MG63 (cell line): ENCODE results near the gene HSD17B14. TPM values are rescaled to one million over a fixed set of nuclear protein-coding genes. Genes with fewer than 3 reads are reported as not detected.
"Not testable (repeated sequence)": the region's sequence is repeated elsewhere in the genome, so short reads cannot be mapped to it uniquely, and the experiment has no call there.

Source experiments
- DNase-seq: peaks from one replicate; pipeline ENCODE4 v3.0.0-alpha.2; 2020
- H3K27me3 ChIP-seq: fragments of 250-450 bp; sonication (Bioruptor Pico); 2 replicates; pipeline ENCODE4 v1.5.1; 2020; ENCODE audit warnings: mild to moderate bottlenecking, moderate library complexity
- H3K36me3 ChIP-seq: fragments of 250-450 bp; sonication (Bioruptor Pico); 2 replicates; pipeline ENCODE4 v1.5.1; 2020; ENCODE audit warnings: mild to moderate bottlenecking, moderate library complexity
- H3K4me3 ChIP-seq: fragments of 250-450 bp; sonication (Bioruptor Pico); 2 replicates; pipeline ENCODE4 v1.5.1; 2020; ENCODE audit warnings: mild to moderate bottlenecking, moderate library complexity
- H3K9me3 ChIP-seq: fragments of 250-450 bp; sonication (Bioruptor Pico); 2 replicates; pipeline ENCODE4 v1.5.1; 2020; ENCODE audit warnings: mild to moderate bottlenecking, moderate library complexity
- total RNA-seq: library from RNA; depleted of rRNA; stranded (reverse); fragments of >200 nt; shearing (Covaris generic); gene quantifications from 2 replicates; pipeline ENCODE4 v1.2.3, GENCODE V29; 2014; ENCODE audit warnings: low replicate concordance; rRNA removed

HSD17B14 gene
- total RNA-seq: not detected in 2 replicates

DNA sequence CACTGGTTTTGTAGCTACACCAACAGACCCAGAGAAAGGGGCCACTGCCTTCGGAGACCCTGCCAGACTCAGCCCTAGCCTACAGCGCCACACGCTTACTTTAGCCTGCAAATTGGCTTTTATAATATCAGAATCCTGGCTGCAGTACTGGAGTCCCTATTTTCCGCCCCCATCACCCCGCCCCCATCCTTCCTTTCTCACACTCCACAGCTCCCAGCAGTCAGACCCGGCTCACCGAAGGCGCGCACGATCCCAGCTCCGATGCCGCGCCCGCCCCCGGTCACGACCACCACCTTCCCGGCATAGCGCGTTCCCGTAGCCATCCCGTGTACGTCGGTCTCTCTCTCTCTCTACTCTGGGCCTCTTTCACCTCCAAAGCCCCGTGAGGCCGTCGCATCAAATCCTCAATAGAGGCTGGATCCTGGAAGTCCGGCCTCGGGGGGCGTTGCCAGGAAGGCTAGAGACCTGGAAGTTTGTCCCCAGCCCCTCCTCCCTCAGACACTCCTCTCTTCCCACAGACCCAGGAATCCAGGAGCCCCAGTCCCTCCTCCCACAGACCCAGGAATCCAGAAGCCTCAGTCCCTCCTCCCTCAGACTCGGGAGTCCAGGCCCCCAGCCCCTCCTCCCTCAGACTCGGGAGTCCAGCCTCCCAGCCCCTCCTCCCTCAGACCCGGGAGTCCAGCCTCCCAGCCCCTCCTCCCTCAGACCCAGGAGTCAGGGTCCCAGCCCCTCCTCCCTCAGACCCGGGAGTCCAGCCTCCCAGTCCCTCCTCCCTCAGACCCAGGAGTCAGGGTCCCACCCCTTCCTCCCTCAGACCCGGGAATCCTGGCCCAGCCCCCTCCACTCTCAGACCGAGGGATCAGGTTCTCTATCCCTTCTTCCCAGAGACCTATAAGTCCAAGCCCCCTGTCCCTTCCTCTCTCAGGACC is at the start of gene HSD17B14:
HSD17B14 (minus strand) TSS at position 403 of the 929 bp plus-strand sequence; CDS start at position 323, 80 bp downstream.
- no peaks in the 10 kb centered on the region for H3K27me3 ChIP-seq
- no peaks in the 10 kb centered on the region for H3K9me3 ChIP-seq
- H3K4me3 ChIP-seq: no peak within 1 kb of the TSS
- peaks cover 4% of the 10 kb centered on the region; the same call in 1 of the 2 replicates for H3K36me3 ChIP-seq
- DNase-seq: no peak

DNA sequence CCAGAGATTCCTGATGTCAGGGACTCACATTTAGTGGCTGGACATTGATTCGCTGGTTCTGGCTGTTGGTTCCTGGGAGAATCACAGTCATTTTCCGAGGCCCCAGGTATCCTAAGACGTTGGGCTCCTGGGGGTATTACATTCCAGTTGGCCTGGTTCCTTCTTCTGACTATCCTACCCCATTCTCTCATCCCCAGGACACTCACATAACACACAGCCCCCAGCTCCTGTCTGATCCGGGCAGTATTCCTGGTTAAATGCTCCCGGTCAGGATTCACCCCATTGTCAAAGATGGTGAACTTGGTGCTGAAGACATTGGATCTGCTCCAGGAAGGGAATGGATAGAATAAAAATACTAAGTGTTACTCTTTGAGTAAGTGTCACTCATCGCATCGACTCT is 47.4 kb upstream of the HSD17B14 start:
- Histone ChIP-seq H3K9me3 (no peaks in the 10 kb centered on the region), H3K36me3 (peaks cover 12% of the 10 kb centered on the region), H3K4me3 (no peak overlapping the region), H3K27me3 (no peaks in the 10 kb centered on the region)
- no peak for DNase-seq

DNA sequence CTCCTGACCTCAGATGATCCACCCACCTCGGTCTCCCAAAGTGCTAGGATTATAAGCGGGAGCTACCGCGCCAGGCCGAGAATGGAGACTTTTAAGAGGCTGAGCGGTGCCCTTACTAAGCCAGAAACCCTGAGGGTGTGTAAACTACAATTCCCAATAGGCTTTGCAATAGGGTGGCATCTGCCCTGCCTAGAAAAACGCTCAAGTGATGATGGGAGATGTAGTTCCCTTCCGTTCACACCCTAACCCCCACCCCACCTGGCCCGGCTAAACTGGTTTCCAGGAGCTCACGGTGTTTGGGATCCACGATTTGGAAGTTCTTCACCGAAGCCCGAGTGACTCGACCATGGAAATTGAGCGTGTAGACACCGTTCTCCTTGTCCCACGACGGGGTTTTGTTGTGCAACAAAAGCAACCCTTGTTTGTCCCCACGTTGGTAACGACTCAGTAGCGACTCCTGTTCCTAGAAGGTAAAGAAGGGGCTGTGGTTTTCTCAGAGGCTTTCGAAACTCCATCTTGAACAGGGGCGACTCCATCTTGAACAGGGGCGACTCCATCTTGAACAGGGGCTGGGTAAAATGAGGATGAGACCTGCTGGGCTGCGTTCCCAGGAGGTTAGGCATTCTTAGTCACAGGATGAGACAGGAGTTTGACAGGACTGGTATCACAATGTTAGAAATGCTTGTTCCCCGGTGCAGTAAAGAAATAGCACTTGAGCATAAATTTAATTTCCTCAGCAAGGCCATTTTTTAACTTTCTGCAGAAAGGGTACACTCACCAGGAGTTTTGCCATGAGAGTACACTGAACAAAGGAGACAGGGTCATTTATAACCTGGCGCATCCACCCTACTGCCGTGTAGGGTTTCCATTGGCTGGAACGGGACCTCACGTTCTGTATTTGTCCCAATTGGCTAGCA is 45.7 kb upstream of the HSD17B14 start:
- DNase-seq: no peak
- Histone ChIP-seq H3K9me3 (no peaks in the 10 kb centered on the region), H3K27me3 (no peaks in the 10 kb centered on the region), H3K36me3 (peaks cover 30% of the 10 kb centered on the region), H3K4me3 (no peak overlapping the region)

DNA sequence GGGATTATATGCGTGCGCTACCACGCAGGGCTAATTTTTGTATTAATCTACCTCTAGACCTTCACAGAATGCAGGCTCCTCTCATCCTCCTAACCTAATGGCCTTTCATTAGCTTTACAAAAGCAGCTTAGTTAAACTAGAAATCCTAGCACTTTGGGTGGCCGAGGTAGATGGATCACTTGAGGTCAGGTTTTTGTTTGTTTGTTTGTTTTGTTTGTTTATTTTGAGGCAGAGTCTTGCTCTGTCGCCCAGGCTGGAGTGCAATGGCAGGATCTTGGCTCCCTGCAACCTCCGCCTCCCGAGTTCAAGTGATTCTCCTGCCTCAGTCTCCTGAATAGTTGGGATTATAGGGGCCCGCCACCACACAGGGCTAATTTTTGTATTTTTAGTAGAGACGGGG is 43.4 kb upstream of the HSD17B14 start:
- not testable (repeated sequence) for H3K4me3 ChIP-seq, DNase-seq, H3K9me3 ChIP-seq, H3K27me3 ChIP-seq
- H3K36me3 ChIP-seq: peaks cover 53% of the 10 kb centered on the region

DNA sequence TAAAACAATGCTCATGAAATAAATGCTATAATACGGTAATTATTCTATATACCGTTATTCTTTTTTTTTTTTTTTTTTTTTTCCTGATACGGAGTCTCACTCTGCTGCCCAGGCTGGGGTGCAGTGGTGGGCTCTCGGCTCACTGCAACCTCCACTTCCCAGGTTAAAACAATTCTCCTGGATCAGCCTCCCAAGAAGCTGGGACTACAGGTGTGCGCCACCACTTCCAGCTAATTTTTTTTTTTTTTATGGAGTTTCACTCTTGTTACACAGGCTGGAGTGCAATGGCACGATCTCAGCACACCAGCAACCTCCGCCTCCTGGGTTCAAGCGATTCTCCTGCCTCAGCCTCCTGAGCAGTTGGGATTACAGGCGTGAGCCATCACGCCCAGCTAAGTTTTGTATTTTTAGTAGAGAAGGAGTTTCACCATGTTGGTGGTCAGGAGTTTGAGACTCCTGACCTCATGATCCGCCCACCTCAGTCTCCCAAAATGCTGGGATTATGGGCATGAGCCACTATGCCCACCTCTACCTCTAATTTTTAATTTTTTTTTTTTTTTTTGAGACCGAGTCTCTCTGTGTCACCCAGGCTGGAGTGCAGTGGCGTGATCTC is 42.8 kb upstream of the HSD17B14 start:
- Histone ChIP-seq H3K9me3 (no peaks in the 10 kb centered on the region), H3K36me3 (peaks cover 58% of the 10 kb centered on the region), H3K4me3 (no peak overlapping the region), H3K27me3 (no peaks in the 10 kb centered on the region)
- DNase-seq: no peak

DNA sequence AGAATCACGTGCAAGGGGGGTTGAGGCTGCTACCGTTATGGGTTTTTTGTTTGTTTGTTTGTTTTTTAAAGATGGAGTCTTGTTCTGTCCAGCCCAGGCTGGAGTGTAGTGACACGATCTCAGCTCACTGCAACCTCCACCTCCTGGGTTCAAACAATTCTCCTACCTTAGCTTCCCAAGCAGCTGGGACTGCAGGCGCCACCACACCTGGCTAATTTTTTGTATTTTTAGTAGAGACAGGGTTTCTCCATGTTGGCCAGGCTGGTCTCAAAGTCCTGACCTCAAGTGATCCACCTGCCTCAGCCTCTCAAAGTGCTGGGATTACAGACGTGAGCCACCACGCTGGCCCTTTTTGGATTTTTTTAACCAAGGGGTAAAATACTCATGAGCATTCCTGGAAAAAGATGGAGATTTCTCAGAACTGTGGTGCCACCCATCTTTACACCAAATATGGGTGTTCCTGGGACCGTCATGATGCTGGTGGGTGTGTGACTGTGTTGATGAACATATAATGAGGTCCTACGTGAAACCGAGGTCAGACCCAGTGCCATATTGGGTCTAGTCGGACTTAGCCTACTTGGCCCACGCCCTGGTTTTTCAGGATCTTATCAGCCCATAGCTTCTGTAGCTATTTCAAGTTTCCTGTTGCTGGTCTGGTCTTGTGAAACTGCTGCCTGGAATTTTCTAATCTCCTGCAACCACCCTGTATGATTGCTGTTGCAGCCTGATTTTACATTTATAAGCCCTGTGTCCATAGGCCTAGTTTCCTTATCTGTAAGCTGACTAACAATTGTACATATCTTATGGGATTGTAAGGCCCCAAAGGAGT is 42.1 kb upstream of the HSD17B14 start:
- DNase-seq: no peak
- no peaks in the 10 kb centered on the region for H3K9me3 ChIP-seq
- H3K36me3 ChIP-seq: peaks cover 66% of the 10 kb centered on the region
- no peaks in the 10 kb centered on the region for H3K27me3 ChIP-seq
- H3K4me3 ChIP-seq: no peak overlapping the region

DNA sequence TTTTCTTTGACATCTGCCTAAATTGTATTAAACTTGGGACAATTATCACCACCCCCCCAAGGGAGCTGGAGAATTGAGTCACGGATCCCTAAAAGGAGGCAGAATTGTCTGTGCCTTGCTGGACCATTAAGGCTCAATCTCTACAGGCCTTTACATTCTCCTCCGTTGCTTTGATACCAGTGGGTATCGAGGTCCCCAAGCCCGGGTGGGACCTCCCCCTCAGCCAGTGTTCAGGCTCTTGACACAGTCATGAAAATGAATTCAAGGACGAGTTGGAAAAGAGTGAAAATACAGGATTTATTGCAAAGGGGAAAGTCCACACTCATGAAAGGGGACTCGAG is 41.5 kb upstream of the HSD17B14 start:
- Histone ChIP-seq H3K9me3 (no peaks in the 10 kb centered on the region), H3K36me3 (peaks cover 71% of the 10 kb centered on the region)
- DNase-seq: no peak

DNA sequence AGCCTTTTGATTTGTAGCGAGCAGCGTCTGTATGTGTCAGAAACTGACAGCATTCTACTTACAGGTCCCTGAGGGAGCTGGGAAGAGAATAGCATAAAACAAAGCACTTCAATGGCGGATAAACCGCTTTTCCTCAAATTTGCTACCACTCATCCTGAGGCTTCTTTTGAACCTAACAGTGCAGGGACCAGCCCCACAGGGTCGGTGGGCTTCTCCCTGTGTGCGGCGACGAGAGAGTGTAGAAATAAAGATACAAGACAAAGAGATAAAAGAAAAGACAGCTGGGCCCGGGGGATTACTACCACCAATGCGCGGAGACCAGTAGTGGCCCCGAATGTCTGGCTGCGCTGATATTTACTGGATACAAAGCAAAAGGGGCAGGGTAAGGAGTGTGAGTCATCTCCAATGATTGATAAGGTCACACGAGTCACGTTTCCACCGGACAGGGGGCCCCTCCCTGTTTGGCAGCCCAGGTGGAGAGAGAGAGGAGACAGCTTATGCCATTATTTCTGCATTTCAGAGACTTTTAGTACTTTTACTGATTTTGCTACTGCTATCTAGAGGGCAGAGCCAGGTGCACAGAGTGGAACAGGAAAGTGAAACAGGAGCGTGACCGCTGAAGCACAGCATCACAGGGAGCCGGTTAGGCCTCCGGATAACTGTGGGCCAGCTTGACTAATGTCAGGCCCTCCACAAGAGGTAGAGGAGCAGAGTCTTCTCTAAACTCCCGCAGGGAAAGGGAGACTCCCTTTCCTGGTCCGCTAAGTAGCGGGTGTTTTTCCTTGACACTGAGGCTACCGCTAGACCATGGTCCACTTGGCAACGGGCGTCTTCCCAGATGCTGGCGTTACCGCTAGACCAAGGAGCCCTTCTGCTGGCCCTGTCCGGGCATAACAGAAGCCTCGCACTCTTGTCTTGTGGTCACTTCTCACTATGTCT is 40.0 kb upstream of the HSD17B14 start:
- Histone ChIP-seq H3K4me3 (peak overlapping the region; percentile 96), H3K36me3 (peaks cover 69% of the 10 kb centered on the region)
- DNase-seq: peak; percentile 65

More for the DNA sequence above, 41.5 kb upstream of the HSD17B14 start:
- Histone ChIP-seq H3K4me3 (no peak overlapping the region), H3K27me3 (no peaks in the 10 kb centered on the region)

DNA sequence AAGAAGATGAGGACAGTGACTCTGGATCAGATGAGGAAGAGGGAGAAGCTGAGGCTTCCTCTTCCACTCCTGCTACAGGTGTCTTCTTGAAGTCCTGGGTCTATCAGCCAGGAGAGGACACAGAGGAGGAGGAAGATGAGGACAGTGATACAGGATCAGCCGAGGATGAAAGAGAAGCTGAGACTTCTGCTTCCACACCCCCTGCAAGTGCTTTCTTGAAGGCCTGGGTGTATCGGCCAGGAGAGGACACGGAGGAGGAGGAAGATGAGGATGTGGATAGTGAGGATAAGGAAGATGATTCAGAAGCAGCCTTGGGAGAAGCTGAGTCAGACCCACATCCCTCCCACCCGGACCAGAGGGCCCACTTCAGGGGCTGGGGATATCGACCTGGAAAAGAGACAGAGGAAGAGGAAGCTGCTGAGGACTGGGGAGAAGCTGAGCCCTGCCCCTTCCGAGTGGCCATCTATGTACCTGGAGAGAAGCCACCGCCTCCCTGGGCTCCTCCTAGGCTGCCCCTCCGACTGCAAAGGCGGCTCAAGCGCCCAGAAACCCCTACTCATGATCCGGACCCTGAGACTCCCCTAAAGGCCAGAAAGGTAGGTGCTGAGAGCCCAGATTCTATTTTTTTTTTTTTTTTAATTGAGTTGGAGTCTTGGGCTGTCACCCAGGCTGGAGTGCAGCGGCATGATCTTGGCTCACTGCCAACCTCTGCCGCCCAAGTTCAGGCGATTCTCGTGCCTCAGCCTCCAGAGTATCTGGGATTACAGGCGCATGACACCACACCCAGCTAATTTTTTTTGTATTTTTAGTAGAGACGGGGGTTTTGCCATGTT is 38.2 kb upstream of the HSD17B14 start:
- H3K9me3 ChIP-seq: no peaks in the 10 kb centered on the region
- peaks cover 65% of the 10 kb centered on the region for H3K36me3 ChIP-seq
- peak; percentile 81 for DNase-seq
- no peaks in the 10 kb centered on the region for H3K27me3 ChIP-seq
- peak overlapping the region; percentile 96 for H3K4me3 ChIP-seq

More for the DNA sequence above, 40.0 kb upstream of the HSD17B14 start:
- not testable (repeated sequence) for H3K9me3 ChIP-seq, H3K27me3 ChIP-seq

DNA sequence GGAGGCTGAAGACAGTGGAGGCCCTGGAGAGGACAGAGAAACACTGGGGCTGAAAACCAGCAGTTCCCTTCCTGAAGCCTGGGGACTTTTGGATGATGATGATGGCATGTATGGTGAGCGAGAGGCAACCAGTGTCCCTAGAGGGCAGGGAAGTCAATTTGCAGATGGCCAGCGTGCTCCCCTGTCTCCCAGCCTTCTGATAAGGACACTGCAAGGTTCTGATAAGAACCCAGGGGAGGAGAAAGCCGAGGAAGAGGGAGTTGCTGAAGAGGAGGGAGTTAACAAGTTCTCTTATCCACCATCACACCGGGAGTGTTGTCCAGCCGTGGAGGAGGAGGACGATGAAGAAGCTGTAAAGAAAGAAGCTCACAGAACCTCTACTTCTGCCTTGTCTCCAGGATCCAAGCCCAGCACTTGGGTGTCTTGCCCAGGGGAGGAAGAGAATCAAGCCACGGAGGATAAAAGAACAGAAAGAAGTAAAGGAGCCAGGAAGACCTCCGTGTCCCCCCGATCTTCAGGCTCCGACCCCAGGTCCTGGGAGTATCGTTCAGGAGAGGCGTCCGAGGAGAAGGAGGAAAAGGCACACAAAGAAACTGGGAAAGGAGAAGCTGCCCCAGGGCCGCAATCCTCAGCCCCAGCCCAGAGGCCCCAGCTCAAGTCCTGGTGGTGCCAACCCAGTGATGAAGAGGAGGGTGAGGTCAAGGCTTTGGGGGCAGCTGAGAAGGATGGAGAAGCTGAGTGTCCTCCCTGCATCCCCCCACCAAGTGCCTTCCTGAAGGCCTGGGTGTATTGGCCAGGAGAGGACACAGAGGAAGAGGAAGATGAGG is 37.4 kb upstream of the HSD17B14 start:
- H3K36me3 ChIP-seq: peaks cover 64% of the 10 kb centered on the region
- no peaks in the 10 kb centered on the region for H3K27me3 ChIP-seq
- DNase-seq: no peak
- H3K4me3 ChIP-seq: peak overlapping the region; percentile 96
- H3K9me3 ChIP-seq: no peaks in the 10 kb centered on the region

DNA sequence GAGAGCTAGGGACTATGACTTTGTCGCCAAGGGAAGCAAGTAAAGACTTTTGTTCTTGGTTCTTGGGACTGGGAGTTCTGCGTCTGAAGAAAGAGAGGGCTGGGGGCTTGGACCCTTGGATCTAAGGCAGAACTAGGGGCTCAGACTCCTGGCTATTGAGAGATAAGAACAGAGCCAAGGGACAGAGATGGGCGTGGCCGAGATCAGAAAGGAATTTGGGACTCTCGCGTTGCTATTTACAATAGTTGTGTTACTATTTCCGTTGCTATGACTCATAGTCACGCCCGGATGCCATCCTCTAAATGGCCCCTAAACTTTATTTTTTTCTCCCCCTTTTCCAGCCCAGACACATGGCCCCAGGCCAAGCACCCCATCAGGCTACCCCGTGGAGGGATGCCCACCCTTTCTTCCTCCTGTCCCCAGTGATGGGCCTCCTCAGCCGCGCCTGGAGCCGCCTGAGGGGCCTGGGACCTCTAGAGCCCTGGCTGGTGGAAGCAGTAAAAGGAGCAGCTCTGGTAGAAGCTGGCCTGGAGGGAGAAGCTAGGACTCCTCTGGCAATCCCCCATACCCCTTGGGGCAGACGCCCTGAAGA is 36.7 kb upstream of the HSD17B14 start:
- Histone ChIP-seq H3K4me3 (peak overlapping the region; percentile 96), H3K9me3 (no peaks in the 10 kb centered on the region), H3K27me3 (no peaks in the 10 kb centered on the region), H3K36me3 (peaks cover 57% of the 10 kb centered on the region)
- DNase-seq: peak; percentile 88

DNA sequence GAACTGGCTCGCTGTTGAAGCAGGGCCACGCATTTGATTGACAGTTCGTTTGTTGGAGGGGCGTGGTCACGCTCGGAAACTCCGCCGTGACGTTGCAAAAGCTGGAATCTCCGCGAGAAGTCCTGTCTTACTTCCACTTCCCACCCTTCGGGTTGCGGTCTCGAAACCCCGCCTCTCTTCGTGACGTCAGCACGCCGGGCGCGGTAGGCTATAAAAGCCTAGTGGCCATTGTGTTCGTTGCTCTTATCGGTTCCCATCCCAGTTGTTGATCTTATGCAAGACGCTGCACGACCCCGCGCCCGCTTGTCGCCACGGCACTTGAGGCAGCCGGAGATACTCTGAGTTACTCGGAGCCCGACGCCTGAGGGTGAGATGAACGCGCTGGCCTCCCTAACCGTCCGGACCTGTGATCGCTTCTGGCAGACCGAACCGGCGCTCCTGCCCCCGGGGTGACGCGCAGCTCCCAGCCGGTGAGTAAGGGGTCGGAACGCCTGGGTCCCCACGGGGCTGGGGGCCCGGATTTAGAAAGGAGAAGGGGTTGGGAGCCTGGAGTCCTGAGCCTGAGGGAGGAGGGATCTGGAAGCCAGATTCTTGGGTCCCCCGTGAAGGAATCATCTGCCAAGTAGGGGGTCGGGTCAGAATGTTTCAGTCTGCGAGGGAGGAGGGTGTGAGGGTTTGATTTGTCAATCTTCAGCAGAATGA is 36.0 kb upstream of the HSD17B14 start, which contains the start of gene PPP1R15A:
PPP1R15A (plus strand) TSS at position 240 of the 702 bp plus-strand sequence. CDS start 813 bp downstream, outside the sequence.
- Histone ChIP-seq H3K27me3 (no peaks in the 10 kb centered on the region), H3K9me3 (no peaks in the 10 kb centered on the region), H3K36me3 (peaks cover 50% of the 10 kb centered on the region), H3K4me3 (peak within 1 kb of the TSS; percentile 96)
- peak; percentile 96 for DNase-seq
